Endothelial cell of umbilical vein (primary cell): Measurements from ENCODE around the gene COMMD7. TPM values are rescaled to one million over a fixed set of nuclear protein-coding genes. Genes with fewer than 3 reads are reported as not detected.
"Not testable (repeated sequence)": the region's sequence is repeated elsewhere in the genome, so short reads cannot be mapped to it uniquely, and the experiment has no call there.

Experiments used
- BruUV-seq: library from RNA; stranded (reverse); fragments of 400-500 nt; replicated peaks from 2 replicates; lab custom pipeline; 2021; lab: Mats Ljungman, UMichigan
- CTCF ChIA-PET: fragments of 300-600, 350-600 bp; sonication (Branson Sonifier 250); formaldehyde crosslinking; loops from one replicate; lab custom pipeline; 2021; ENCODE audit warnings: antibody characterized with exemption, inconsistent platforms; lab: Charles Lee
- POLR2A ChIA-PET: fragments of 300-600, 350-600 bp; sonication (Branson Sonifier 250); formaldehyde crosslinking; loops from one replicate; lab custom pipeline; 2021; ENCODE audit warnings: antibody characterized with exemption, inconsistent platforms; lab: Charles Lee
- DNase-seq: peaks from one replicate; pipeline ENCODE4 v3.0.0-alpha.2; 2011; ENCODE audit warnings: low read depth, low spot score
- FAIRE-seq: peaks from 2 replicates; lab custom pipeline; 2011; peaks lifted over from hg19 to GRCh38; lab: Jason Lieb, UNC
- H2AFZ ChIP-seq: 2 replicates; pipeline ENCODE4 v1.6.0; 2012; ENCODE audit warnings: low read depth, low read length, control low read depth, inconsistent platforms
- H3K27ac ChIP-seq: 2 replicates; pipeline ENCODE4 v1.5.1; 2011; ENCODE audit warnings: low read depth, mild to moderate bottlenecking, control low read depth, low read length, moderate library complexity; ENCODE audit not compliant: insufficient read depth
- H3K27me3 ChIP-seq, 2 experiments: 2 replicates each; pipeline versions ENCODE4 v1.6.0 to v1.6.1; 2011; ENCODE audit warnings: low read length in 2 of 2, mixed read lengths in 1 of 2; ENCODE audit not compliant: control insufficient read depth in 2 of 2, insufficient read depth in 2 of 2
- H3K36me3 ChIP-seq, 2 experiments: 2 replicates in 1 of 2; 3 replicates in 1 of 2; pipeline ENCODE4 v1.5.1; 2011; ENCODE audit warnings: low read length in 2 of 2, mild to moderate bottlenecking in 1 of 2, moderate library complexity in 1 of 2; ENCODE audit not compliant: control insufficient read depth in 2 of 2, insufficient read depth in 2 of 2; ENCODE audit errors: extremely low read depth in 1 of 2
- H3K4me1 ChIP-seq: 3 replicates; pipeline ENCODE4 v1.5.1; 2011; ENCODE audit warnings: mild to moderate bottlenecking, low read length; ENCODE audit not compliant: control insufficient read depth, insufficient read depth; ENCODE audit errors: extremely low read depth
- H3K4me2 ChIP-seq: 2 replicates; pipeline ENCODE4 v1.6.1; 2011; ENCODE audit warnings: low read length, control low read depth, mixed read lengths; ENCODE audit not compliant: insufficient read depth
- H3K4me3 ChIP-seq, 3 experiments: fragments of 200-600 bp in 1 of 3; sonication (generic), shearing (Covaris generic) in 1 of 3; replicated peaks in 1 of 3; 2 replicates each; pipeline ENCODE4 v1.5.1; 2011 to 2016; ENCODE audit warnings: control low read depth in 3 of 3, low read length in 3 of 3, mild to moderate bottlenecking in 2 of 3, inconsistent platforms in 1 of 3, low read depth in 1 of 3, moderate library complexity in 1 of 3; ENCODE audit not compliant: insufficient read depth in 1 of 3
- H3K79me2 ChIP-seq: 2 replicates; pipeline ENCODE4 v1.6.0; 2012; ENCODE audit warnings: low read length, inconsistent platforms; ENCODE audit not compliant: control insufficient read depth, insufficient read depth
- H3K9ac ChIP-seq: replicated peaks from 2 replicates; pipeline ENCODE3; 2011; ENCODE audit warnings: low read length, control low read depth; ENCODE audit not compliant: insufficient read depth; ENCODE audit errors: extremely low read depth
- H3K9me1 ChIP-seq: replicated peaks from 3 replicates; pipeline ENCODE4 v1.6.0; 2011; ENCODE audit warnings: mild to moderate bottlenecking, low read length; ENCODE audit not compliant: control insufficient read depth, insufficient read depth; ENCODE audit errors: extremely low read depth
- H3K9me3 ChIP-seq: replicated peaks from 2 replicates; pipeline ENCODE4 v1.5.1; 2012; ENCODE audit warnings: low read length, inconsistent platforms; ENCODE audit not compliant: control insufficient read depth, insufficient read depth
- H4K20me1 ChIP-seq: replicated peaks from 2 replicates; pipeline ENCODE3; 2011; ENCODE audit warnings: mild to moderate bottlenecking, low read length; ENCODE audit not compliant: control insufficient read depth, insufficient read depth; ENCODE audit errors: extremely low read depth
- CTCF ChIP-seq, 2 donors: IDR thresholded peaks; 1 replicate in 1 of 2; 2 replicates in 1 of 2; pipeline ENCODE4 v1.5.1; 2011; ENCODE audit warnings: low read length in 2 of 2, mild to moderate bottlenecking in 2 of 2, moderate library complexity in 2 of 2, control low read depth in 1 of 2, inconsistent platforms in 1 of 2, low read depth in 1 of 2; ENCODE audit not compliant: insufficient read depth in 1 of 2; ENCODE audit errors: extremely low read depth in 1 of 2
- EZH2 ChIP-seq: IDR thresholded peaks from 2 replicates; pipeline ENCODE4 v1.6.1; 2012; ENCODE audit warnings: borderline replicate concordance, low read depth, mild to moderate bottlenecking, moderate library complexity, low read length, inconsistent platforms; ENCODE audit not compliant: severe bottlenecking
- FOS ChIP-seq: IDR thresholded peaks from 2 replicates; pipeline ENCODE4 v1.6.1; 2011; ENCODE audit warnings: mild to moderate bottlenecking, low read length, moderate library complexity, borderline replicate concordance; ENCODE audit not compliant: insufficient read depth
- GATA2 ChIP-seq: IDR thresholded peaks from 2 replicates; pipeline ENCODE4 v1.7.0; 2011; ENCODE audit warnings: low read depth, mild to moderate bottlenecking, moderate library complexity, mixed read lengths, low read length; ENCODE audit not compliant: insufficient read length, insufficient read depth
- JUN ChIP-seq: IDR thresholded peaks from 2 replicates; pipeline ENCODE4 v1.6.1; 2011; ENCODE audit warnings: borderline replicate concordance, low read depth; ENCODE audit not compliant: insufficient read length, insufficient read depth
- MAX ChIP-seq: IDR thresholded peaks from 2 replicates; pipeline ENCODE4 v1.6.1; 2011; ENCODE audit not compliant: insufficient read depth, insufficient read length
- MYC ChIP-seq: IDR thresholded peaks from one replicate; pipeline ENCODE4 v1.6.1; 2011; ENCODE audit warnings: mild to moderate bottlenecking, low read depth, low read length
- POLR2A ChIP-seq: IDR thresholded peaks from 2 replicates; pipeline ENCODE4 v1.6.1; 2012; ENCODE audit warnings: low read depth, mild to moderate bottlenecking, control low read depth, low read length
- POLR2AphosphoS5 ChIP-seq: IDR thresholded peaks from 2 replicates; pipeline ENCODE4 v1.6.1; 2012; ENCODE audit warnings: low read depth, mild to moderate bottlenecking, control low read depth, low read length, moderate library complexity; ENCODE audit not compliant: insufficient read depth
- dilution Hi-C: fragments of 300-500 bp; cut with MboI; formaldehyde crosslinking; loops from one replicate; pipeline ENCODE4 v1.15.0; 2019; ENCODE audit warnings: low sequenced_read_pairs; ENCODE audit not compliant: extremely low pct_ligation_motif_present
- intact Hi-C: fragments of 100-400 bp; cut with micrococcal nuclease; formaldehyde crosslinking; loops from one replicate; pipeline ENCODE4 v1.10.0; 2022
- polyA plus RNA-seq, 4 experiments: library from polyadenylated mRNA; depleted of rRNA in 3 of 4; stranded (reverse) in 3 of 4; unstranded in 1 of 4; fragments of >200 nt; gene quantifications; 2 replicates each; pipeline versions ENCODE4 v1.2.1 to v1.2.3, GENCODE V29; 2011 to 2012; ENCODE audit warnings: missing spikeins in 1 of 4
- total RNA-seq: library from RNA; stranded (reverse); gene quantifications from 2 replicates; pipeline ENCODE4 v1.2.3, GENCODE V29; 2021

The COMMD7 gene
- total and polyA plus RNA-seq, 2 donors (not counting 3 experiments of a cell fraction or from before 2014, with no cell fraction given) = 58.8 to 72.9 TPM

DNA sequence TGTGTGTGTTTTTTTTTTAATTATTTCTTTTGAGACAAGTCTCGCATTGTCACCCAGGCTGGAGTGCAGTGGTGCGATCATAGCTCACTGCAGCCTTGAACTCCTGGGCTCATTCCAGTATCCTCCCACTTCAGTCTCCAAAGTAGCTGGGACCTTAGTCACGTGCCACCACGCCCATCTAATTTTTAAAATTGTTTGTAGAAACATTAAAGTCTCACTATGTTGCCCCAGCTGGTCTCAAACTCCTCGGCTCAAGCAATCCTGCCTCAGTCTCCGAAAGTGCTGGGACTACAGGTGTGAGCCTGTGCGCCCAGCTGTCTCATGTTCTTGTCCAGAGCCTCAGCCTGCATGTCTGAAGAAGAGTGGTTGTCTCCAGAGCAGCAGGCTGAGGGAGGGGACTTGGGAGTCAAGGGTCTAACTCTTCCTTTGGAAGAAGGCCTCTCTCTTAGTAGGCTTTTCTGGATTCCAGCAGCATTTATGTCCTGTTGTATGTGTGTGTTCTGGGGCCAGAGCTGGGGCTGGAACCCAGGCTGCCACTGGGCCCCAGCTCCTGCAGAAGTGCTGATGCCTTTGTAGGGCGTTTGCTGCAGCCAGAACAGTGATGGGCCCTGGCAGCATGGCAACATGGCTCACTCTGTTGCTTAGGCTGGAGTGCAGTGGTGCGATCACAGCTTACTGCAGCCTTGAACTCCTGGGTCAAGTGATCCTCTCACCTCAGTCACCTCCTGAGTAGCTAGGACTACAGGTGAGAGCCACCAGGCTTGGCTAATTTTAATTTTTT, 24.3 kb upstream of the COMMD7 start:
- intact Hi-C loops (no loop called here), dilution Hi-C loops (no loop called here)
- Histone ChIP-seq H3K9me3 (no peaks in the 10 kb centered on the region), H3K9me1 (no peaks in the 10 kb centered on the region), H3K79me2 (no peaks in the 10 kb centered on the region), H2AFZ (no peak overlapping the region), H3K4me2 (no peak overlapping the region), H4K20me1 (no peaks in the 10 kb centered on the region), H3K36me3 (no peaks in the 10 kb centered on the region), H3K27me3 (no peaks in the 10 kb centered on the region), H3K9ac (no peak overlapping the region), H3K4me3 (no peak overlapping the region), H3K27ac (no peak overlapping the region), H3K4me1 (peaks cover 10% of the 10 kb centered on the region)
- ChIA-PET CTCF (interaction anchor here (7.3 kb wide), 1 partner anchor 11 kb away, joined by 77 read pairs; no protein-coding TSS in a partner anchor), POLR2A (no interaction called here)
- TF ChIP-seq POLR2AphosphoS5 = no peak
- no peak for TF ChIP-seq MYC
- TF ChIP-seq FOS = no peak
- TF ChIP-seq JUN = no peak
- no peak for TF ChIP-seq EZH2
- no peak for TF ChIP-seq CTCF (IDR thresholded peaks at IDR 0.05; ENCODE audit: extremely low read depth in 1 of 2, insufficient read depth in 1 of 2, low read depth in 1 of 2, low read length in 2 of 2)
- TF ChIP-seq MAX = no peak
- TF ChIP-seq POLR2A = no peak
- no peak for TF ChIP-seq GATA2
- BruUV-seq = no TSS peak
- DNase-seq = no peak
- FAIRE-seq = no peak

DNA sequence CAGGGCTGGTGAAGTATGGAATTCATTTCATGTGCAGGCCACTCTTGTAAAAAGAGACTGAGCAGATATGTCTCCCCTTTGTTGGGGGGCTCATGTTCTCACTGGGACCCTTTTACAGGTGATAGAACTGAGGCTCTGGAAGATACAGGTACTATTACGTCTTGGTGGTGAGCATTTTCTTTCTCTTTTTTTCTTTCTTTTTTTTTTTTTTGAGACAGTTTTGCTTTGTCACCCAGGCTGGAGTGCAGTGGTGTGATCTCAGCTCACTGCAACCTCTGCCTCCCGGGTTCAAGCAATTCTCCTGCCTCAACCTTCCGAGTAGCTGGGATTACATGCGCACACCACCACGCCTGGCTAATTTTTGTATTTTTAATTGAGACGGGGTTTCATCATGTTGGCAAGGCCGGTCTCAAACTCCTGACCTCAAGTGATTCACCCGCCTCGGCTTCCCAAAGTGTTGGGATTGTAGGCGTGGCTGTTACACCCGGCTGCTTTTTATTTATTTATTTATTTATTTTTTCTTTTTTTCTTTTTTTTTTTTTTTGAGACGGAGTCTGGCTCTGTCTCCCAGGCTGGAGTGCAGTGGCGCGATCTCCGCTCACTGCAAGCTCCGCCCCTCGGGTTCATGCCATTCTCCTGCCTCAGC, 22.1 kb upstream of the COMMD7 start:
- FAIRE-seq, H3K4me3 ChIP-seq, H3K9ac ChIP-seq, intact Hi-C loops, DNase-seq, H4K20me1 ChIP-seq, POLR2A ChIA-PET, BruUV-seq, H3K27me3 ChIP-seq, dilution Hi-C loops, H2AFZ ChIP-seq, H3K36me3 ChIP-seq, H3K79me2 ChIP-seq, H3K27ac ChIP-seq, H3K4me2 ChIP-seq, H3K9me3 ChIP-seq, H3K9me1 ChIP-seq: not testable (repeated sequence)
- CTCF ChIA-PET = interaction anchor here (7.3 kb wide), 1 partner anchor 13 kb away, joined by 77 read pairs; no protein-coding TSS in a partner anchor
- H3K4me1 ChIP-seq = peaks cover 14% of the 10 kb centered on the region
